ENCODE results near the gene HECW1. TPM values are rescaled to one million over a fixed set of nuclear protein-coding genes. Genes with fewer than 3 reads are reported as not detected.

Gene HECW1
- total RNA-seq, 1 donor = 2.9 TPM

- TF ChIP-seq, protein P1, sequence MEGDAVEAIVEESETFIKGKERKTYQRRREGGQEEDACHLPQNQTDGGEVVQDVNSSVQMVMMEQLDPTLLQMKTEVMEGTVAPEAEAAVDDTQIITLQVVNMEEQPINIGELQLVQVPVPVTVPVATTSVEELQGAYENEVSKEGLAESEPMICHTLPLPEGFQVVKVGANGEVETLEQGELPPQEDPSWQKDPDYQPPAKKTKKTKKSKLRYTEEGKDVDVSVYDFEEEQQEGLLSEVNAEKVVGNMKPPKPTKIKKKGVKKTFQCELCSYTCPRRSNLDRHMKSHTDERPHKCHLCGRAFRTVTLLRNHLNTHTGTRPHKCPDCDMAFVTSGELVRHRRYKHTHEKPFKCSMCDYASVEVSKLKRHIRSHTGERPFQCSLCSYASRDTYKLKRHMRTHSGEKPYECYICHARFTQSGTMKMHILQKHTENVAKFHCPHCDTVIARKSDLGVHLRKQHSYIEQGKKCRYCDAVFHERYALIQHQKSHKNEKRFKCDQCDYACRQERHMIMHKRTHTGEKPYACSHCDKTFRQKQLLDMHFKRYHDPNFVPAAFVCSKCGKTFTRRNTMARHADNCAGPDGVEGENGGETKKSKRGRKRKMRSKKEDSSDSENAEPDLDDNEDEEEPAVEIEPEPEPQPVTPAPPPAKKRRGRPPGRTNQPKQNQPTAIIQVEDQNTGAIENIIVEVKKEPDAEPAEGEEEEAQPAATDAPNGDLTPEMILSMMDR (IDR thresholded peaks at IDR 0.05; ENCODE audit: extremely low read depth, low read depth, low read length) = no peak
- H2AFZ ChIP-seq (ENCODE audit: low read length) = no peak overlapping the region
- H4K20me1 ChIP-seq (ENCODE audit: insufficient read depth, low read length) = no peaks in the 10 kb centered on the region
- no peaks in the 10 kb centered on the region for H3K36me3 ChIP-seq (ENCODE audit: insufficient read depth, low read length)
- no peaks in the 10 kb centered on the region for H3K9me3 ChIP-seq (ENCODE audit: low read depth, low read length)
- DNase-seq (ENCODE audit: insufficient read length, low spot score, missing footprints) = no peak
- H3K4me3 ChIP-seq (ENCODE audit: insufficient read depth, low read length) = no peak overlapping the region
- no peak overlapping the region for H3K27ac ChIP-seq (ENCODE audit: low read depth, low read length)
- H3K4me2 ChIP-seq (ENCODE audit: insufficient read depth, low read length) = no peak overlapping the region
- H3K79me2 ChIP-seq (ENCODE audit: insufficient read depth, low read length) = no peaks in the 10 kb centered on the region
- no peaks in the 10 kb centered on the region for H3K4me1 ChIP-seq (ENCODE audit: insufficient read depth, low read length)
- H3K27me3 ChIP-seq (ENCODE audit: insufficient read depth, low read length) = no peaks in the 10 kb centered on the region
Measured at GRCh38 chr7:43441231-43442130, 329.0 kb downstream of the HECW1 start.

DNA sequence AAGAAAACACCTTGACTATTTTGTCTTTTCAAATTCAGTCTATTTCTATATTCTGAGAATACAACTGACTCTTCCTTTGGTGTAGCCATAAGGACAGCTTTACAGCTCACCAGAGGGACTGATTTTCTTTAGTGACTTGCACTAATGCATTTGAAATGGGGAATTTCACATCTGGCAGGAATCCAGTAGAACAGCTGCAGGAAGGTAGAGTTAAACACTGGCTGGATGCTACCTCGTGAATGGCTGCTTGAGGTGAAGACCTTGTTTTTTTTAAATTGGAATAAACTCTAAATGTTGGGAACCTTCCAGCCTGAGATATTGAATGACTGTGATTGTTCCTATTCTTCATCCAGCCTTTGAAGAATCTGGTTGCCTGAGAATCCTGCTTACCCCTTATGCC is 330.9 kb downstream of the HECW1 start:
- Histone ChIP-seq H3K4me3 (ENCODE audit: insufficient read depth, low read length) (no peak overlapping the region), H3K79me2 (ENCODE audit: insufficient read depth, low read length) (no peaks in the 10 kb centered on the region), H3K27ac (ENCODE audit: low read depth, low read length) (no peak overlapping the region), H3K27me3 (ENCODE audit: insufficient read depth, low read length) (no peaks in the 10 kb centered on the region), H3K4me2 (ENCODE audit: insufficient read depth, low read length) (no peak overlapping the region), H2AFZ (ENCODE audit: low read length) (no peak overlapping the region), H4K20me1 (ENCODE audit: insufficient read depth, low read length) (no peaks in the 10 kb centered on the region), H3K4me1 (ENCODE audit: insufficient read depth, low read length) (no peaks in the 10 kb centered on the region), H3K36me3 (ENCODE audit: insufficient read depth, low read length) (no peaks in the 10 kb centered on the region), H3K9me3 (ENCODE audit: low read depth, low read length) (no peaks in the 10 kb centered on the region)
- TF ChIP-seq, protein P1 (IDR thresholded peaks at IDR 0.05; ENCODE audit: extremely low read depth, low read depth, low read length) = no peak
- no peak for DNase-seq (ENCODE audit: insufficient read length, low spot score, missing footprints)

DNA sequence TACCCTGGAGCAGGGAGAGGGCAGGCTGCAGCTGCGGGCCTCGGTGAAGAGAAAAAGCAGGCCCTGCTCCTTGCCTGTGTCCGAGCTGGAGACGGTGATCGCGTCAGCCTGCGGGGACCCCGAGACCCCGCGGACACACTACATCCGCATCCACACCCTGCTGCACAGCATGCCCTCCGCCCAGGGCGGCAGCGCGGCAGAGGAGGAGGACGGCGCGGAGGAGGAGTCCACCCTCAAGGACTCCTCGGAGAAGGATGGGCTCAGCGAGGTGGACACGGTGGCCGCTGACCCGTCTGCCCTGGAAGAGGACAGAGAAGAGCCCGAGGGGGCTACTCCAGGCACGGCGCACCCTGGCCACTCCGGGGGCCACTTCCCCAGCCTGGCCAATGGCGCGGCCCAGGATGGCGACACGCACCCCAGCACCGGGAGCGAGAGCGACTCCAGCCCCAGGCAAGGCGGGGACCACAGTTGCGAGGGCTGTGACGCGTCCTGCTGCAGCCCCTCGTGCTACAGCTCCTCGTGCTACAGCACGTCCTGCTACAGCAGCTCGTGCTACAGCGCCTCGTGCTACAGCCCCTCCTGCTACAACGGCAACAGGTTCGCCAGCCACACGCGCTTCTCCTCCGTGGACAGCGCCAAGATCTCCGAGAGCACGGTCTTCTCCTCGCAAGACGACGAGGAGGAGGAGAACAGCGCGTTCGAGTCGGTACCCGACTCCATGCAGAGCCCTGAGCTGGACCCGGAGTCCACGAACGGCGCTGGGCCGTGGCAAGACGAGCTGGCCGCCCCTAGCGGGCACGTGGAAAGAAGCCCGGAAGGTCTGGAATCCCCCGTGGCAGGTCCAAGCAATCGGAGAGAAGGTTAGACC is 332.5 kb downstream of the HECW1 start:
- TF ChIP-seq, protein P1 (IDR thresholded peaks at IDR 0.05; ENCODE audit: extremely low read depth, low read depth, low read length) = no peak
- H3K27me3 ChIP-seq (ENCODE audit: insufficient read depth, low read length) = no peaks in the 10 kb centered on the region
- H3K4me2 ChIP-seq (ENCODE audit: insufficient read depth, low read length) = no peak overlapping the region
- no peak for DNase-seq (ENCODE audit: insufficient read length, low spot score, missing footprints)
- no peaks in the 10 kb centered on the region for H4K20me1 ChIP-seq (ENCODE audit: insufficient read depth, low read length)
- no peaks in the 10 kb centered on the region for H3K36me3 ChIP-seq (ENCODE audit: insufficient read depth, low read length)
- no peak overlapping the region for H3K4me3 ChIP-seq (ENCODE audit: insufficient read depth, low read length)
- H3K27ac ChIP-seq (ENCODE audit: low read depth, low read length) = no peak overlapping the region
- no peaks in the 10 kb centered on the region for H3K4me1 ChIP-seq (ENCODE audit: insufficient read depth, low read length)
- H2AFZ ChIP-seq (ENCODE audit: low read length) = no peak overlapping the region
- no peaks in the 10 kb centered on the region for H3K79me2 ChIP-seq (ENCODE audit: insufficient read depth, low read length)
- H3K9me3 ChIP-seq (ENCODE audit: low read depth, low read length) = no peaks in the 10 kb centered on the region

GRCh38 chr7:43449577-43449976 is 337.1 kb downstream of the HECW1 start:
- Histone ChIP-seq H3K27ac (ENCODE audit: low read depth, low read length) (no peak overlapping the region), H2AFZ (ENCODE audit: low read length) (no peak overlapping the region), H4K20me1 (ENCODE audit: insufficient read depth, low read length) (no peaks in the 10 kb centered on the region), H3K4me2 (ENCODE audit: insufficient read depth, low read length) (no peak overlapping the region), H3K36me3 (ENCODE audit: insufficient read depth, low read length) (no peaks in the 10 kb centered on the region), H3K4me1 (ENCODE audit: insufficient read depth, low read length) (peaks cover under 1% of the 10 kb centered on the region), H3K9me3 (ENCODE audit: low read depth, low read length) (no peaks in the 10 kb centered on the region), H3K4me3 (ENCODE audit: insufficient read depth, low read length) (no peak overlapping the region), H3K27me3 (ENCODE audit: insufficient read depth, low read length) (no peaks in the 10 kb centered on the region), H3K79me2 (ENCODE audit: insufficient read depth, low read length) (no peaks in the 10 kb centered on the region)
- no peak for DNase-seq (ENCODE audit: insufficient read length, low spot score, missing footprints)
- TF ChIP-seq, protein P1 (IDR thresholded peaks at IDR 0.05; ENCODE audit: extremely low read depth, low read depth, low read length) = no peak
